Epithelial cell of prostate (primary cell): ENCODE results near the gene TBC1D22B.

Experiments used
- DNase-seq: peaks from one replicate; pipeline ENCODE4 v3.0.0-alpha.2; 2011; ENCODE audit warnings: low read depth, low spot score
- H3K27ac ChIP-seq: fragments of 450-650 bp; 2 replicates; pipeline ENCODE4 v1.5.1; 2017; ENCODE audit warnings: mild to moderate bottlenecking

The TBC1D22B gene

DNA sequence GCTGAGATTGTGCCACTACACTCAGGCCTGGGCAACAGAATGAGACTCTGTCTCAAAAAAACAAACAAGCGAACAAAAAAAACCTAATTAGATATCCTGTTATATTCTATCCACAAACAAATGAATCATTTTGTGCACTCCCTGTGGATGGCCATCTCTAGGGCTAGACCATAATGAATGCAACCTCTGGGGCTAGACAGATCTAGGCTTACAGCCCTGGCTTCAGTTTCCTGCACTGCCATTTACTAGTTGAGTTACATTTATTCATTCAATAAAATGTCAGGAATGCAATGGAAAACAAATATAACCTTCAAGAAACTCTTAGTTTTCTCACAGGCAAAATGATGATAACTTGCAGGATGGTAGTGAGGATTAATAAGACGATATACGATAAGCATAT, 89.6 kb downstream of the TBC1D22B start:
- no peak for DNase-seq
- no peak overlapping the region for H3K27ac ChIP-seq

DNA sequence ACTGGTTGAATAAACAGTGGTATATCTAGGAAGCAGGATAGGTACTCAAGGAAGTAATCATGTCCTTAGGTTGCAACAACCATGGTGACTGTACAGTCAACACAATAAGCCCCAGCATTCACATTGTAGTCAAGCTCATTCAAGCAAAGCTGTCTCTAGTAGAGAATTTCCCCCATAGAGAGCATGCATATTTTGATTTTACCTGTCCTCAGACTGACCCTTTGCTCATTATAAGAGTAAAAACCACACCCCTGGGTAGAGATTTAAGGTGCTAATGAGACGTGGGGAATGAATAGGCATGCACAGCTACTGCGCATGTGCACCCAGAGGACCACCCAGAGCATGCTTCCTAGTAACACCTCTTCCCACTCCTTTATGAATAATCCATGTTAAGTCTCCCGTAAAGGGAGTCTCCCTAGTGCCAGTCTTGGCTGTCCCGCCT, 90.1 kb downstream of the TBC1D22B start:
- H3K27ac ChIP-seq = no peak overlapping the region
- no peak for DNase-seq

DNA sequence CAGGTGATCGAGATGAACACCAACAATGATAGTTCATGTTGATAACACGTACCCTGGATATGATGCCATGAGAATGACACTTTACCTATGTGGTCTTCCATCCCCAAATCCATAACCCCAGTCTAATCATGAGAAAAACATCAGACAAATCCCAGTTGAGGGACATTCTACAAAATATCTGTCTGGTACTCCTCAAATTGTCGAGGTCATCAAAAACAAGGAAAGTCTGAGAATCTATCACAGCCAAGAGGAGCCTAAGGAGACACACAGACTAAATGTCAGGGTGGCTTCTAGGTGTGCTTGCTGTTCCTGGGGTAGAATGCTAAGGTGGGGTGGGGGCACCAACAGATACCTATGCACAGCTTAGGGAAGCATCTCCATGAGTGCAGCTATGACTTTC, 93.5 kb downstream of the TBC1D22B start:
- no peak overlapping the region for H3K27ac ChIP-seq
- no peak for DNase-seq

DNA sequence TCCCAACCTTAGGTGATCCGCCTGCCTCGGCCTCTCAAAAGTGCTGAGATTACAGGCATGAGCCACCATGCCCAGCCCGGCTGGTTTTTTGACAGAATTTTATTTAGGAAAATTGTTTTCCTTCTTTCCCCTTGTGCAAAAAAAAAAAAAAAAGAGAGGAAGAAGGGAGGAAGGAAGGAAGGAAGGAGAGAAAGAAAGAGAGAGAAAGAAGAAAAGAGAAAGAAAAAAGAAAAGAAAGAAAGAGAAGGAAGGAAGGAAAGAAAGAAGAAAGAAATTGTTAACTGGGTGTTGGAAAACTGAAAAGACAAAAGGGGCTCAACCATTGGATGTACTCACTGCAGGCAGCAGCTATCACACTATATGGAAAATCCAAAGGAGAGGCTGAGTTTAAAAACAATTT, 94.8 kb downstream of the TBC1D22B start:
- DNase-seq = no peak
- no peak overlapping the region for H3K27ac ChIP-seq

DNA sequence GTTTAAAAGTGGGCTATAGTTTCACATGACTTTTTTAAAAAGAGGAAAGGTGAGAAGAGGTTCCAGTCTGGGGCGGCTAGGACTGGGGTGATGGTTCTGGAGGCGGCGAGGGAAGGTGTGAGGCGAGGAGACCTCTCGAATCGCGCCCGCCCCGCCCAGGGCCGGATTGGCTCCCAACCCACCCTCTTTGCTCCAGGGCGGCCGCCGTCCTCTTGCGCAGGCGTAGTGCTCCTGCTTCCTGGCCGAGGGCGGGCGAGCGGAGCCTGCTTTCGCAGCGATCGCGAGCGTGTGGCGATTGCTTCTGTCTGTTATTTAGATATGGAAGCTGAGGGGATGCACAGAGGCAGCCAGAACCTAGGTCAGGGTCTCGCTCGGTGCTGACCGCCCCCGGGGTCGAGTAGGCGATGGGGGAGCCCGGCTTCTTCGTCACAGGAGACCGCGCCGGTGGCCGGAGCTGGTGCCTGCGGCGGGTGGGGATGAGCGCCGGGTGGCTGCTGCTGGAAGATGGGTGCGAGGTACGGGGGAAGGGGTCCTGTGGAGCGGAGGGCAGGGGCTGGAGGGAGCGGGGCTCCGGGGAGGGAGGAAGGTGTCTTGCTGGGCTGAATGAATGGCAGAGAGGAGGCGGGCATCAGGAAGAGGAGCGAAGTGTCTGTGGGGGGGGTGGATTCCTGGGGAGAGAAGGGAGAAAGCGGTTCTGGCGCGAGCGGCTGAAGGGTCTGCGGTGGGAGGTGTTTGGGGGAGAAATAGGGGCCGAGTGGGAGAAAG, 96.4 kb downstream of the TBC1D22B start, which contains the start of gene RNF8:
RNF8 (plus strand) TSS at position 223 of the 765 bp plus-strand sequence; CDS start at position 405, 182 bp downstream.
- H3K27ac ChIP-seq = peak within 1 kb of the TSS; percentile 20
- DNase-seq = peak; percentile 18

DNA sequence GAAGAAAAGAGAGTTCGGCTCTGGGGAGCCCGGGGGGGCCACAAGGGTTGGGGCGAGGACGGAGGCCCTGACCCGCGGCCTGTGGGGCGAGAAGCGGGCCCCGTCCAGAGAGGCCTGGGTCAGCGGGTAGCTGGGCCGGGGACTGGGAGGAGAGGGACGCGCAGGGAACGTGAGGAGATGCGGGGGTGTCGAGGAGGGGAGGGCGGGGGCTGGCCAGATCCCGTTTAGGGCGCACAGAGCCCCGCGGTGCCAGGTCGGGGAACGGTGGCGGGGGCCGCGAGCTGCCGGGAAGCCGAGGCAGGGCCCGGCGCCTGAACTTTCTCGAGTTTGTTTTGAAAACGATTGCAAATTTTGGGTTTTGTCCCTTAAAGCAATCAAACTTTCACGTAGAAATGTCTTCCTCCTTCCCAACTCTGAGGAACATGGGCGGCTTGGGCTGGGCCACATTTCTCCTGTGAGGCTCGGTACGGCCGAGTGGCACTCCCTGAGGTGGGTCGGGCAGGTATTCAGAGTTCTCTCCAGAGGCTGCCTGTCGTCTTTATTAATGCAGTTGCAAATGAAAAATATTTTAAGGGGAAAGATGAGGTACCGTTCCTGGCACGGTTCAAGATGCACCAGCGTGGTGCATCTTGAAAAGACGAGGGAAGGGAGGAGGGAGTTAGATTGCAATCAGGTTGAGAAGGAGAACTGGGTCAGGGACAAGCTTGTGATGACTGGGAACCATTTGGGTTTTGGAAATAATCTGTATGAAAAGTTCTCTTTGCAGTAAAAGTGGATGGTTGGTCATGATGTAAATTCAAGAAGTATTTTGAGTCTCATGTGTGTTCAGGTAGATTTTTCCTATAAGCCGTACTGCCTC, 97.2 kb downstream of the TBC1D22B start:
- DNase-seq = no peak
- peak overlapping the region; percentile 20 for H3K27ac ChIP-seq

DNA sequence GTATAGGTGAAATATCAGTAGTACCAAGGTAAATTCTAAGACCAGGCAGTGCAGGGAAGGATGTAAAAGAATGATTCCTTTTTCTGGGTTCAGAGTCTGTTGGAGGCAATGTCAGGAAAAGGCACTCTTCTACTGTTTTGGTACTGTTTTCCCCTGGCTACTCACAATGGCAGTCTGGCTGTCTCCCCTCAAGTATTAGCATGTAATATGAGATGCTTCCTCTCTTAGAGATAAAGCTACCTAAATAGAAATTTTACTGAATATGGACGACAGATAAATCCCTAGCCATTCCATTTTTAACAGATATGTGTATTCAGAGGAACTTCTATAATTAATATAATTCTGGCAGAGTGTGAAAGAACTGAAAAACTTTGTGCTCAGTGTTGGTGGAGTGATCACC, 99.7 kb downstream of the TBC1D22B start:
- no peak overlapping the region for H3K27ac ChIP-seq
- no peak for DNase-seq

DNA sequence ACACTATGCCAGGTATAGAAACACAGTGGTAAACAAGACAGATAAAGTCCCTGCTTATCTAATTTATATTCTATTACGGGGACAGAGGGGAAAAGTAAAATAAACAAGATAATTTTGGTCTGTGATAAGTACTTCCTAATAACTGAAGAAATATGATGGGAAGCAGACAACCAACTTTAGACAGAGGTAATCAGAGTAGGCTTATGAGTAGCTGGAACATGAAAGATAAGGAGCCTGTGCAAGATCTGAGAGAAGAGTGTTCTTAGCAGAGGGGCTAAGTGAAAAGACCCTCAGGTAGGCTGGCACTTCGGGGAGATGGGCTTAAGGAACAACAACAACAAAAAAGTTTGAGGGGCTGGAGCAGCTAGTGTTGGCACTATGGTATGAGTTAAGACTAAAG, 100.3 kb downstream of the TBC1D22B start:
- DNase-seq = no peak
- H3K27ac ChIP-seq = no peak overlapping the region

DNA sequence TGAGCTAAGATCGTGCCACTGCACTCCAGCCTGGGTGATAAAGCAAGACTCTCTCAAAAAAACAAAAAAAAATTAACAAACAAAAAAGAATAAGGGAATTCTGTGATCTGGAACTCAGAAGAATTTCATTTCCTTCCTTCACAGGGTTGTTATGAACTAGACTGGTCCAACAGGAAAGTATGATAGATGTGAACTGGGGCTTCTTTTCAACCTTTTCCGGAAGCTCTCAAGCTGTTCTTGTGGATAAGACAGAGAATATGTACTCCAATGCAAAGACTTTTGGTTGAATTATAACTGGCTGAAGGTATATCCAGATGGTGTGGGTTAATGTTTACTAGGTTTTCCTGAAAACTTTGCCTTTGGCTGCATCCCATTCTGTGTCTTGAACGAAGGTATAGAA, 101.5 kb downstream of the TBC1D22B start:
- DNase-seq = no peak
- H3K27ac ChIP-seq = no peak overlapping the region

DNA sequence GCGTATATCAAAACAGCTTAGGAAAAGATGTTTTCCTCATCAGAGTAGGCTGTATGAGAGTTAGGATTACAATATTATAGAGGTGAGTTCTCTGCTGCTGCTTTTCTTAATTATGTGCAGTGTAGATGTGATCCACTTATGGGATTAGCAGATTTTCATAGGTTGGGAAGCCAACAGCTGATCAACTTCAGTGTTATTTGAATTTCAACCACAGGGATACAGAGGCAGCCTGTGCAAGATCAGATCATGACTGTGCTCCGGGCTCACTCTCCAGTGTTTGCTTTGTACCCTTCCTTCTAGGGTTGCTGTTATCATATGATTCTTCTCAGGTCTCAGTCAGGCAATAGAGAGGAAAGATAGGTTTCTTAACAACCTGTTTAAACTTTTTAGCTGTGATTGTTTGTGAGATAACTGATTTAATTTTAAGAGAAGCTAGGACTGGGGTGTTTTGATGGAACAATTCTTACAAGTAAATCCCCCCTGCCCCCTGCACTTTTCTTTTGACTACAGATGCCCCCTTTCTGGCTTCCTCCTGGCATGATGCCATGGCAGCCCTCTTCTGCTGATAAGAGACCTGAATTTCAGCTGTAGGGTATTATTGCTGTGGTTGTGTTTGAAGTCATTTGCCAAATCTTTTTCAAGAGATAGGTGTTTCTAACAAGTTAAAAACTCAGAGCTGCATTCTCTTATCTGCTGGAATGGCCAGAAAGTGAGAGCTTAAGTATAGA, 104.7 kb downstream of the TBC1D22B start:
- no peak for DNase-seq
- H3K27ac ChIP-seq = no peak overlapping the region

DNA sequence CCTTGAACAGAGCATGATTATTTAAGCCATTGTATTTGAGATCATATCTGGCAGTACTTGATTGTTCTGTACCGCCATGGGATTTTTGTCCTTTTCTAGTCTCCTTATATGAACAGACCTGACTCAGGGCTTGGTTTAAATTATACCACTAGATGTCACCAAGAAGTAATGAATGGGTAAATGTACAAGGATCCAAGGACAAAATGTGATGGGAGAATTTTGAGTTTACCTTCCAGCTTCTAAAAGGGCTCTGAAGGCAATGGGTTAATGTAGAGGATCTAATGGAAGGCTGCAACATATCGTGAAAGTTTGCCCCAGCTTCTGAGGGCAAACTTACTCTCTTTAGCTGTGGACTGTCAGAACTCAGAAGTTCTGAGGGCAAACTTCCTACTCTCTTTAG, 108.2 kb downstream of the TBC1D22B start:
- no peak for DNase-seq
- H3K27ac ChIP-seq = no peak overlapping the region

DNA sequence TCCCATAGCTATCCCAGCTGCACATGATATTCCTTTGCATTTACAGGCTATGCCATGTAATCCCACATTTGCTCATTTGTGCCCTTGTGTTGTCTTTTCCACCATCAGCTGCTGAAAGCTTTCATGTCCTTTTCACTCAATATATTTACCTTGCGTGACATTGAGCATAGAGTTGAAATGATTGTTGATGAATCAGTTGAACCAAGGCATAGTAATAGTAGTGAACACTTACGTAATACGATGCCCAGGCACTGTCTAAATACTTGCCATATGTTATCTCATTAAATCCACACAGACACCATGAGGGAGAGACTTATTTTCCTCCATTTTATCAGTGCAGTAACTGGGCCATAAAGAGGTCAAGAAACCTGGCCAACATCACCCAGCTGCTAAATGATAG, 109.3 kb downstream of the TBC1D22B start:
- no peak overlapping the region for H3K27ac ChIP-seq
- DNase-seq = no peak

DNA sequence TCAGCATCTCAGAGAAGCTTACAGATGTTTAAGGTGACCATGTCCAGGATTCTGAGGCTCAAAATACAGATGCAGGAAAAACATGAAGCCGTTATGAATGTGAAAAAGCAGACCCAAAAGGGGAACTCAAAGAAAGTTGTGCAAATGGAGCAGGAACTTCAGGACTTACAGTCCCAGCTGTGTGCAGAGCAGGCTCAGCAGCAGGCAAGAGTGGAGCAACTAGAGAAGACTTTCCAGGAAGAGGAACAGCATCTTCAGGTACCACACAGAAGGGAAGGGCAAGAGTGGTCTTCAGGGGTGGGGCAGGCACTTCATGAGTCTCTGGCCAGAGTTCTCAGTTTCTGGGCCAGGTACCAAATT, 111.4 kb downstream of the TBC1D22B start:
- H3K27ac ChIP-seq = no peak overlapping the region
- DNase-seq = no peak

DNA sequence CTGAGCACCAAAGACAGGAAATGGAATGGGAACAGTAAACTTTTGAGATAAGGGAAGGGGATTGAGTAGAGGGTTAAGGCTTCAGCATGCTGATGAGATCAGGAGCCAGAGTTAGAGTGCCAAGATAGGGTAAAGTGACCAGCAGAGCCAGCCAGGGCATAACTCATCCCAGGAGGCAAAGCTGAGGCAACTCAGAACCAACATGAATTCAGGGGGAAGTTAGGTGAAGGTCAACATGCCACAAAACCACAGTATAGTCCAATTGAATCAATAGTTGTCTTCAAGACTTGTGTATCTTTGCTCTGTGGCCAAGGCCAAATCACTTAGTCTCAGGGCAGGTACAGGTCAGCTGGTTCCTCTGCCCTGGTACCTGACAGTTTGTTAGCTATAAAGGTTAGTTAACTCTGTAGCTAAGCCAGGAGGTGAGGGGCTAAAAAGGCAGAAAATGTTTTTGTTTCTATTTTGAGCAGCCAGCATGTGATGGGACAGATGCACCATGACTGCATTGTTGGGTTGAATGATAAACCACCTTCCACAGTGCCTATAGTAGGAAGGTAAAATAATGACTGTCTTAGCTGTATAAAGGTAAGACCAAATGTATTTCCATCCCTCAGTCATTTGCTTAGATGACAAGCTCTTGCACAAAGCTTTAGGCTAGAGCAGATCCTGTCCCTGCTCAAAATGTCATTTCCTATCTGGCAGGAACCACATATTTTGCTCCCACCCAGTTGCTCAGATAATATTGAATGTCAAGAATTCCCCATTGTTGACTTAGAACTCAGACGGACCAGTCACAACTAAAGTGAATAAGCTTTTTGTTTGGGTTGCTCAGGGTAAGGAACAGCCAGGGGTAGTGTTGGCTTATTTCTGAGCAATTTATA, 112.0 kb downstream of the TBC1D22B start:
- DNase-seq = no peak
- H3K27ac ChIP-seq = peak overlapping the region; percentile 17

DNA sequence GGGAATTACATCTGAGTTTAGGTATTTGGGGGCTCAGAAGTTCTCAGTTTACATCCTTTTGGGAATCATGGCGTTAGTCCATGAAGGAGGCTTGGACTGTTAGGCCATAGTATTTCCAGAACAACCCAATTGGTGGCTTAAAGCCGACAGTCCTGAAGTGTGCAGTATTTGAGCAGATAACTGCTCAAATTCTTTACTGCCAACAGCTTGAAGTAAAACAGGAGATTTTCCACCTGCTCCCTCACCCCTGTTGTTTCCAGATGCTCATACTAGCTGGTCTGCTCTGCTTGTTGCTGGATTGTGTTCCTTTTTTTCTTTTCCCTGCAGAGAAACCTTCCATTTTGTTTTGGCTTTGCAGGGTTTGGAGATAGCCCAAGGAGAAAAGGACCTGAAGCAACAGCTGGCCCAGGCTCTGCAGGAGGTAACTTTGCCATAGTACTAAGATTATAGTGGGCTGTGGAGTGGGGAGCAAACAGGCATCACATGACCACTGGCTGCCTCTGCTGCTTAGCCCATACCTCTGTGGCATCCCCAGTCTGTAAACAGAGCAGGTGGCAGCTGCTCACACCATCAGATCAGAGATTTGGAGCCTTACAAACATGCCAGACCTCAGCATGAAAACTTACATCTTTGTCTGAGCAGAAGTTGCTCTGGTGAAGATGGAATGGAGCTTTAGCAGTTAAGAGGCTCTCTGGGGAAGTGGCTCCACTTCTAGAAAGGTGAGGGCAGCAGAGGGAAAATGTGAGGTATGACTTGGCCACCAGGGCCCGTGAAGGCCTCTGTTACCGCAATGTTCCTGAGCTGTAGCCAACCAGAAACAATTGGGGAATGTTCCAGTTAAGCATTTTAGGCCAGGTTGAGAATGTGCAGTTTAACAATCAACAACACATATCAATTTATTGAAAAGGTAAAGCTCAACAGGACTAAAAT, 113.8 kb downstream of the TBC1D22B start:
- DNase-seq = no peak
- no peak overlapping the region for H3K27ac ChIP-seq

DNA sequence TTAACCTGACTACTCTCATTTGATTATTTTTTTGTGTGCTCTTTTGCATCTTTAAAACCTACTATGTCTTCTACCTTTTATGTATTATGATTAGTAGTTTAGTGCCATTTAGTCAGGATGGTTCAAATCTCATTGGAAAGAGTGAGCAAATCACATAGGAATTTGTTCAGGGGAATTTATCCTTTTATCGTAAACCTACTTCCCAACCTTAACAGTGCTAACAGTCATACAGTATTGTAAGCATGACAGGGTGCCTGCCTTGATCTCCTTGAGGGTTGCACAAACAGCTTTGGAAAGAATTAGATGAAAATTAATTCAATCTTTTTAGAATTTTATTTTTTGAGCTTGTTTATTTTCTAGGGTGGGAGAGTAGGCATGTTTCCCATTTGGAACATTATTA, 114.5 kb downstream of the TBC1D22B start:
- H3K27ac ChIP-seq = no peak overlapping the region
- no peak for DNase-seq

DNA sequence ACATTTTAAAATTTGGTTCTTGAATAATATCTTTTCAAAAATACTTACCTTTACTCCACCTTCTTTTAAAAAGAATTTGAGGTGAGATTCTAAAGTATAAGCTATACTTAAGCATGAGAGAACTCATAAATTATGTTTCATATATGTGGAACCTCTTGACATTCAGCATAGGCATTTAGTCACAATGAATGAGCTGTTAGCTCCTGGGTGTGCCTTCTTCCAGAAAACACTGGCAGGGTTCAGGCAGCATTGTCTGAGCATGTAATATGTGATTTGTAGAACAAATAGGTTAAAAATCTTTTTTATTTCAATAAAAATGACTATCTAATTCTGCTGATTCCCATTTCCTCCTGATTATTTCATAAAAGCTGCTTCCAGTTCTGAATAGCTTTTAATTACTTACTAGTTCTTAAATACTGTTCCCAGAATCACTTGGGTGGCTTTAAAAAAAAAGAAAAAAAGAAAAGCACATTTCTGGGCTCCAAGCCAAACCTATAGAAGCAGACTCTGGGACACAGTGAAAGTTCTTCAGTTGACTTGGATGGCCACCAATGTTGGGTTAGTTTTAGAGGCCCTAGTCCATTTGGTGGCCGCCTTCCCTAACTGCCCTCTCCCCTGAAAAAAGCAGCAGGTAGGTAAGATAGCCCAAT, 116.4 kb downstream of the TBC1D22B start:
- no peak for DNase-seq
- peak overlapping the region; percentile 19 for H3K27ac ChIP-seq

DNA sequence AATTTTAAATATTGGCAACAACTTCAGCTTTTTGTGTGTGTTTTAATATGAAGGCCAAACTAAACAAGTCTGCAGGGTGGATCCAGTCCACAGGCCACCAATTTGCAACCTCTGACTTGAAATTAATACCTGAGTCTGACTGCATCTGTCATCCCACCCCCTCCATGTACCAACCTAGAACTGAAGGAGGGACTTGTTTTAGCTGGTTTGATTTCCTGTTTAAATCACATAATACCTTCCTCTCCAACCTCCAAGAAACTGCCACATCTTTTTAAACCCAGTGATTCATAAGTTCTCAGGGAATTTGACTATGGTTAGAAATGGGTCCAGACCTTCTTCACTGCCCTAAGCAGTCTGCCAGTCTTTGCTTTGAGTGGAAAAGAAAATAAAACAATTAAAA, 117.8 kb downstream of the TBC1D22B start:
- H3K27ac ChIP-seq = peak overlapping the region; percentile 14
- no peak for DNase-seq
